ENCODE data around the gene HMCN1.

HMCN1 gene

GRCh38 chr1:186213225-186213607 is 479.0 kb downstream of the HMCN1 start:
- DNase-seq = no peak

GRCh38 chr1:186214791-186215190 is 480.6 kb downstream of the HMCN1 start:
- DNase-seq = no peak

GRCh38 chr1:186215636-186216035 is 481.4 kb downstream of the HMCN1 start:
- DNase-seq = no peak

- DNase-seq = no peak
These were observed 484.6 kb downstream of the HMCN1 start for GRCh38 chr1:186218654-186219352.

- no peak for DNase-seq
These were observed 485.9 kb downstream of the HMCN1 start for GRCh38 chr1:186220067-186220466.

- no peak for DNase-seq
These were observed 486.7 kb downstream of the HMCN1 start for GRCh38 chr1:186220911-186221310.

- DNase-seq = no peak
These were observed 490.9 kb downstream of the HMCN1 start for GRCh38 chr1:186225096-186225495.

GRCh38 chr1:186228749-186229148 is 494.6 kb downstream of the HMCN1 start:
- no peak for DNase-seq

- DNase-seq = no peak
These were observed 497.8 kb downstream of the HMCN1 start for GRCh38 chr1:186231861-186232436.

- DNase-seq = no peak
These were observed 500.9 kb downstream of the HMCN1 start for GRCh38 chr1:186234976-186235686.

- DNase-seq = no peak
These were observed 501.5 kb downstream of the HMCN1 start for GRCh38 chr1:186235696-186236095.

GRCh38 chr1:186236921-186237320 is 502.7 kb downstream of the HMCN1 start:
- no peak for DNase-seq

GRCh38 chr1:186239171-186239570 is 505.0 kb downstream of the HMCN1 start:
- DNase-seq = no peak

- no peak for DNase-seq
These were observed 506.2 kb downstream of the HMCN1 start for GRCh38 chr1:186240436-186240835.

Data from NCI-H1092 treated with DMSO at 0.1 percent for 48 hours (cell line).